NOMO-1 (cell line): Measurements from ENCODE around the gene PEF1.

Experiments
- DNase-seq, 2 experiments: peaks; one replicate each; lab custom pipeline; 2025; ENCODE audit not compliant: unreplicated experiment in 2 of 2; lab: John Stamatoyannopoulos, UW

Gene PEF1

GRCh38 chr1:31644560-31645273 lies at the start of gene PEF1:
Gene PEF1 (minus strand): TSS chr1:31644876. CDS start chr1:31644864, 12 bp downstream.
- peak; percentile 97 to 99 for DNase-seq

DNA sequence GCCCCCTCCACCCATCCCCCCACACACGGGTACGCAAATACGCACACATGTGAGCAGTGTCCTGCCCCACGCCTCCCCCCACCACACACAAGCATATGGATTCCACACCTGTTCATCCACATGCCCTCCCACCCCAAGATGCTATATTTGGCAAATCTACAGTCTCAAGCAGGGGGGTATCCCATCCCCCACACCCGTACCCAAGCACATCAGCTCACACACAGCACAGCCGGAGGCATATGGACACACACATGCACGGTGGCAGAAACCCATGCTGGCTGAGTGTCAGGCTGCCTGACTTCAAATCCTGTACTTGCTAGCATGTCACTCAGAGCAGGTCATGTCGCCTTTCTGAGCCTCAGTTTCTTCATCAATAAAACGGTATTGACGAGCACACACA lies 48.6 kb upstream of the PEF1 start:
- no peak for DNase-seq

DNA sequence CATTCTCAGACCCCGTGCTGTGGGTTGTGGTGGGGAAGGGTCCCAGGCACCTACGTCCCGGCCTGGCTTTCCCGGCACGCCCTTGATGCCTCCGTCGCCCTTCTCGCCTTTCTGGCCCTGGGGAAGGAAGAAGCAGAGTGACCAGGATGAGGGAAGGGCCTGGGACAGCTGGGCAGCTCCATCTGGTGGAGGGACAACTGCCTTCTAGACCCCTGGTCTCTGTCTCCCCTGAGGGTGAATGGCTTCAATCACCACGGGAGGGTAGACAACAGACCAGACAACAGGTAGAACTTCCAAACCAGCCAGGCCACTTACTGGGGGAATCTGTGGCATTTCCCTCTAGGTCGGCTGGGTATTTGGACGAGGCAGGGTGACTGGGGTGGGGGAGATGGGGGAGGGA lies 47.3 kb upstream of the PEF1 start:
- DNase-seq: no peak

- DNase-seq: no peak
Measured at GRCh38 chr1:31691446-31691845, 46.8 kb upstream of the PEF1 start.

DNA sequence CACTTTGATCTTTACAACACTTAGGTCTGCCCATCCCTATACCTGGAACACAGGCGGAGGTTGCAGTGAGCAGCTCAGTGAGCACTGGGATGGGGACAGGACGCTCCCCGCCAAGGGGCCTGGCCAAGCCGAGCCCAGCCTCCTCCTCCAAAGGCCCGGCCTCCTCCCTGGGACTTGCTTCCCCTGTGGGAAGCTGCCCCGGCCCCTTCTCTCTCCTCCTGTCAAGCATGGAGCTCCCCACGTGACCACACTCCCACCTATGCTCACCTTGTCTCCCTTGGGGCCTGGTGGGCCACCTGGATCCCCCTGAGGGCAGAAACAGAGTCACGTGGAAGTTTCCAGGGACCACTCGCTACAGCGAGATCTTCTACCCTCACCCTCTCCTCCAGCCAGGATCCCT lies 46.2 kb upstream of the PEF1 start:
- no peak for DNase-seq

- no peak for DNase-seq
Measured at GRCh38 chr1:31689854-31690253, 45.2 kb upstream of the PEF1 start.

GRCh38 chr1:31689379-31689778 lies 44.7 kb upstream of the PEF1 start:
- no peak for DNase-seq

GRCh38 chr1:31688233-31688918 lies 43.7 kb upstream of the PEF1 start:
- no peak for DNase-seq

GRCh38 chr1:31687601-31688000 lies 42.9 kb upstream of the PEF1 start:
- no peak for DNase-seq

- DNase-seq: no peak
Measured at GRCh38 chr1:31685795-31686194, 41.1 kb upstream of the PEF1 start.

DNA sequence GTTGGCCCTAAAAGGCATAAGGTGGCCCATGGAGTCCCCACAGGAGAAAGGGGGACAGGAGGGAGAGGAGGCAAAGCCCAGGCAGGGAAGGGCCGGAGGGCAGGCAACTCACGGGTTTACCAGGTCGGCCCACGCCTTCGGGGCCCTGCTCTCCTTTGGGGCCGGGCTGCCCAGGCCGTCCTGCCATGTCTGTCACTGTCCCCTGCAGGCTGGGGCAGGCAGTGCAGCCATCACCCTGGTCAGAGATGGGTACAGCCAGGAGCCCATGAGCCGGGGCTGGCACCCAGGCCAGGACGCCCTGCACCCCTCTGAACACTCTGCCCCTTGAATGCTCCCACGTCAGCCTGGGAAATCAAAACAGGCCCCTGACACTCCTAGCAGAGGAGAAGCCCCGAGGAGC lies 39.3 kb upstream of the PEF1 start:
- no peak for DNase-seq

GRCh38 chr1:31681415-31681814 lies 36.7 kb upstream of the PEF1 start:
- no peak for DNase-seq

DNA sequence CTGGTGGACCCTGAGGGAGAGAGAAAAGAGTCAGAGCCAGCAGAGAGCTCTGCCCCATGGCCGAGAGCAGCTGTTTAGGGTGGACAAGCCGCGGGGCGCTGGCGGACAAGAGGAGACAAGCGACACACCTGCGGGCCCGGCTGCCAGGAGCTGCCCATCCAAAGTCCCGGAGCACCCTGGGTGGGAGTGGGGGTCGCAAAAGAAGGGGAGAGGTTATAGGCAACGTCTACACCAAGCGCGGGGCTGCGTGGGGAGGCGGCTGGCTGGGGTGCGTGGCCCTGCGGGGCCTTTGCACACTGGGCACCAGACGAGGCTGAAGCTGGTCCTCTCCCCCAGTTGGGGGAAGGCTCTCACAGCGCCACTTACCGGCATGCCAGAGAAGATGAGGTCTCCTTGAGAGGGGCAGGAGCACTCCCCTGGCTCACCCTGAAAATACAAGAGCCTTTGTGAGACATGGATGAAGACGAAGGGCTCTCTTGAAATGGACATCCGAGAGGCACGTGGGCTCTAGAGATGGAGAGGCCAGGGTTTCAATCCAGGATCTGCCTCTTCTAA lies 35.1 kb upstream of the PEF1 start:
- no peak for DNase-seq

DNA sequence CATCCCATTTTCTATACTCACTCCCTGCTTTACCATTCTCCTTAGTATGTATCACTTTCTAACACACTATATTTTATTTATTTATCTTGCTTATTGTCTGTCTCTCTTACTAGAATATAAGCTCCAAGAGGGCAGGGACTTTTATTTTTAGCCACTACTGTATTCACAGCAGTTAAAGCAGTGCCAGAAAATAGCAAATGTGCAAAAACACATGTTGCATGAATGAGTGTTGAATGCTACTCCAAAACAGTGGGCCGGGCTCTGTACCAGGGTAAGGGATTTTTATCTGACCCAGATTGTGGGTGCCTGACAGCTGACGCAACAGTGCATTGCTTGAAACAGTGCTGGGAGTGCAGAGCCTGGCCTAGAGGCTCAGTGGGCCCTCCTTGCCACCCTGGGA lies 34.4 kb upstream of the PEF1 start:
- DNase-seq: no peak

DNA sequence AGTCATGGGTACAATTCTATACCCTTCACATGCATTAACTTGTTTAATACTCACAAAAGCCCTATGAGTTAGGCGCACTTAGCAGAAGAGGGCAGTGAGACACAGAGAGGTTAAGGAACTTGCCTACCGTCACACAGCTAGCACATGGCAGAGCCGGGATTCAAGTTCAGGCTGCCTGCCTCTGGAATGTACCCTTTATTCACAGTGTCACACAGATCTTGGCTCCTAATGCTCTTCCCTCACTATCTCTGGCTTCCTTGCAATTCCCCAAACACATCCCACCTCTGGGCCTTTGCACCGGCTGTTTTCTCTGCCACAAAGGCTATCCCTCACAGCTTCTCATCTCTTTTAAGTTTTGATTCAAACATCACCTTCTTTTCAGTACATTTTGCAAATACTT lies 34.0 kb upstream of the PEF1 start:
- no peak for DNase-seq

DNA sequence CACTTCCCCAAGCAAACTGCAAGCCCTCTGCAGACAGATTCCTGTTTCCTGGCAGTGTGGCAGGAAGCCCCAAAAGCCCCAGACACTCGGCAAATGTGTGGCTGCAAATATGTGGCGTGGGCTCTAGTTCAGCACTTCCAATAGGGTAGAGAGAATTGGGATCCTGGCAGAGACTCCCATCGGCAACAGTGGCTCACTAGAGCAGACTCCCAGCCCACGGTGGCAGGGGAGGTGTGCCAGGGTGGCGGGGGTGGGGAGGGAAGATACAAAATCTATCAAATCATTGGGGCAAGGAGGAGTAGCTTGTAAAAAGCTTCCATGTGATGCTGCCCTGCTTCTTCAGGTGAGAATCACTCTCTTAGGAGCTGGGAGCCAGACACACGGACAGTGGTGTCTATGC lies 33.3 kb upstream of the PEF1 start:
- no peak for DNase-seq

DNA sequence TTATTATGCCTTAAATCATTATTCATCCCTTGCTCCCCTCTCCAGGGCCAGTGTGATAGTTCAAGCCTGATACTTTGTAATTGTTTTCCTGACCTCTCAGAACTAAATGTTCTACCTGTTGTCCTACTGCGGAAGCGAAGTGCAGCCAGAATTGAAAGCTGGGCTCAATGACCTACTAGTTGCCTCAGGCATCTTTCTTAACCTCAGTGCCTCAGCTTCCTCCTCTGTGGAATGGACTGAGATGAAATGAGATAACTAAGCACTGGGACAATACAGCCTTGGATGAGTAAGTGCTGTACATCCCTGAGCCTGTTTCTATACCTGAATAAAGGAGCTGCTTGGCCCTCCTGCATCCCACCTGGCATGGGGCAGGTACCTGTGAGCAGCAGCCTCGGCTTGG lies 32.7 kb upstream of the PEF1 start:
- DNase-seq: no peak

DNA sequence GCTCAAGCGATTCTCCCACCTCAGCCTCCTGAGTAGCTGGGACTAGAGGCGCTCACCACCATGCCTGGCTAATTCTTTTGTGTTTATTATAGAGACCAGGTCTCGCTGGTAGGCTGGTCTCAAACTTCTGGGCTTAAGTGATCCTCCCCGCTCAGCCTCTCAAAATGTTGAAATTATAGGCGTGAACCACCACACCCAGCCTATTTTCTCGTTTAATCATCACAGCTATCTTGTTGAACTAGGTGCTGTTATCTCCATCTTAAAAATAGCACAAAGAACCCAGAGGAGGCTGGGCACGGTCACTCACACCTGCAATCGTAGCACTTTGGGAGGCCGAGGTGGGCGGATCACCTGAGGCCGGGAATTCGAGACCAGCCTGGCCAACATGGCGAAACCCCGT lies 31.1 kb upstream of the PEF1 start:
- no peak for DNase-seq

GRCh38 chr1:31675161-31675560 lies 30.5 kb upstream of the PEF1 start:
- no peak for DNase-seq

DNA sequence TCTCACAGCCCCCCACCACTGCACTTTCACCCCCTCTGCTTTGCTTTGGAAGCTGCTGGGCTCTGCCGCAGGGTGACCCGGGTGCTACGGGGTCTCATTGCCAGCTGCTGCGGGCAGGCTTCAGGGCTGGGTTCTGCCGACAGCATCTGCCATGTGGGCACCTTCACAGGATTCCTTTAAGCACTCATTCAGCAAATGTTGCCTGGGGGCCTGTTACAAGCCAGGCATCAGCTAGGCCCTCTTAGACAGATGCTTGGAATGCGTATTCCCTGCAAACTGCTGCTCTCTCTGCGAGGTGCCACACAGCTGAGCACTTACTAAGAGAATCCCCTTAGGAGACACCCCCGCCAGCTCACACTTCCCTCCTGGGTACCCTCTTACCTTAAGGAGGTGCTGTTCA lies 29.9 kb upstream of the PEF1 start:
- DNase-seq: no peak

DNA sequence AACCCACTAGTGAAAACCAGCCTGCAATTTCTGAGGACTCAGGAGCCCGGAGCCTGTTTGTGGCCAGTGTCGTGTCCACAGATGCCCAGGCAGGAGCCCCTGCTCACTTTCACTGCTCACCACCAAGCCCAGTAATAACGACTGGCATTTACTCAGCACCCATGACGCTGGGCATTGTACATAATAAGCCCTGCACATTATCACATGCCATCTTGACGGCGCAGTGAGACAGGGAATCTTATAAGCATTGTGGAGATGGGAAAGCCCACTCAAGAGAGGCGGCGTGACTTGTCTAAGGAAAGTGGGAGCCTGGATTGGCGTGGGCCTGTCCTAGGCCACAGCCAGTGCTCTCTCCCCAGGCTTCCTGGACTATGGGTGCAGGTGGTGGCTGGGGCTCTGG lies 28.8 kb upstream of the PEF1 start:
- no peak for DNase-seq

- DNase-seq: no peak
Measured at GRCh38 chr1:31672986-31673385, 28.3 kb upstream of the PEF1 start.
